SK-N-MC (cell line): ENCODE data around the gene FOXF2.

Experiments
- EZH2 ChIP-seq: fragments of 200-600 bp; sonication (generic); IDR thresholded peaks from one replicate; pipeline ENCODE4 v1.6.1; 2017; ENCODE audit warnings: antibody characterized with exemption
- POLR2AphosphoS5 ChIP-seq: IDR thresholded peaks from 2 replicates; pipeline ENCODE4 v1.6.1; 2012; ENCODE audit warnings: mild to moderate bottlenecking, low read depth, low read length, borderline replicate concordance

- TF ChIP-seq POLR2AphosphoS5 (no peak), EZH2 (no peak)
Observed at GRCh38 chr6:1349655-1350054, 39.7 kb upstream of the FOXF2 start.
